Measurements from ENCODE around the gene EPHB2. TPM values are rescaled to one million over a fixed set of nuclear protein-coding genes. Genes with fewer than 3 reads are reported as not detected.
A peak's percentile ranks its signal among the peaks of the same experiment; 100 is the strongest.

EPHB2 gene
- total RNA-seq, 1 experiment from 2014 or later, result 1.4 TPM

DNA sequence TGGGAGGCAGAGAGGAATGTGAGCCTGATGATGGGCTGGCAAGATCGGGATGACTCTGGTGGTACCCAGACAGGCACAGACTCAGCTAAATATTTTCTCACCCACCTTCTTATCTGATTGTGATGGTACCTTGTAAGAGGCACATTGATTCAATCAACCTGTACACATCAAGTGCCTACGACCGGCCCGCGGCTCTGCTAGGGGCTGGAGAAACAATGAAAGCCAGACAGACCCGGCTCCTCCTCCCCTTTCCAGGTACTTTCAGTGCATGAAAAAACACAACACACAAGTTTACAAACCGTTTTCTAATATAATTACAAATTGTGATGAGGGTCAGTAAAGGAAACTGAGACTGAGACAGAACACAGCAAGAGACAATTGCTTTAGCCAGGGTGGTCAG lies 147.0 kb downstream of the EPHB2 start:
- no peak for DNase-seq (ENCODE audit: low read depth)

DNA sequence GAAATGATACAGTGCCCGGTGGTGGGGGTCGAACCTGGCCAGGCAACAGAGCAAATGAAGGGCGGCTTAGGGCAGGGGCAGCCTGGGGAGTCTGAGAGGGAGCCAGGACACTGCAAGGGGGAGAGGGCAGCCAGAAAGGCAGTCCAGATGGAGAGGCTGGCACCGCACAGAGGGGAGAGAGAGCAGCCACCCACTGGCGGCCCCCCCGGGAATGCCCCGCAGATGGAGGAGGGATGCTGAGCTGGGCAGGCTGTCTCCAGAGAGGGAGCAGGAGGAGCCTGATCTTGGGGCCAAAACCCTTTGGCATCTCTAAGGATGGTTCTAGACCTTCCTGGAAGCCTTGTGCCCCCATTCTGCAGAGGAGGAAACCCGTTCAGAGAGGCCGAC lies 149.8 kb downstream of the EPHB2 start:
- no peak for DNase-seq (ENCODE audit: low read depth)

DNA sequence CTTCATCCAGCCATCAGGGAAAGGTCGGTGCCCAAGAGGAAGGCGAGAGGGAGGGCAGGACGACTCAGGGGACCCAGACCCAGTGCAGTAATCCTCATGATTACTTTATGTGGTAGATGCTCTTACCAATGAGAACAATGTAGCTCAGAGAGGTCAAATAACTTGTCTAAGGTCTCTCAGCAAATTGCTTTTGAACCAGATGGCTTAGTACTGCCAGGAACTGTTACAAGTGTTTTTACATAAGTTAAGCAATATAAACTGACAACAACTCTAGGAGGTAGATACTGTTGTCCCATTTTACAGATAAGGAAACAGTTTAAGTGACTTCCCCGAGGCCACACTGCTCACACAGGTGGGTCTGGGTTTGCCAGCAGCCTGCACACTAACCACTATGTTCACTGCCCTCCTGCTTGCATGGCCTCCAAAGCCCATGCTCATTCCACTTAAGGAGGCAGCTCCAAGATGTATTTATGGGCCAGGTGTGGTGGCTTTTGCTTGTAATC lies 150.3 kb downstream of the EPHB2 start:
- DNase-seq (ENCODE audit: low read depth), result no peak

DNA sequence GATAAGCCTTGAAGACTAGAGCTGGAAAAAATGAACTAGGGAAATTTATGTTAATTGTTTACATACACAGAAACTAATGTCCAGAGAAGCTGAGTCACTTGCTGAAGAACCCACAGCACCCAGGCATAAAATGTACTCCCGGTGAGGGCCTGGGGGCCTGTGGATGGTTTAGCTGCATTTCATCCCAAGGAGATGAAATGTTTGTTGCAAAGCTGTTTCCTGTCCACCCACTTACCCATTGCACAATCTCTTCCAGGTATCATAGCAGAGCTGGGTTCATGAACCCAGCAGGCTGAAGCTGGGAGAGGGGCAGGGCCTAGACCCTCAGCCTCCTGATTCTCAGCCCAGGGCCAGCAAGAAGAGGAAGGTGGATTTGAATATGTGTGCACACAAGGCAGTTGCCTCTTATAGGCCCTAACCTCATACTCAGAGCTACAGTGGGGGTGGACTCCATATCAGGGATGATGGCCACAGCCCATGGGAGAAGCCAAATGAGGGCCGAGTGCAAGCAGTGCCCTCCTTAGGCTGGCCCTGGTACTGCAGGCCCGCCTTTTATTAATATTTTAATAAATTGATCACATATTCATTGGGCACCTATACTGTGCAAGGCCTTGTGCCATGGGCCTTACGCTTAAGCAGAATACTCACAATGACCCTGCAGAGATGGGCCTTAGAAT lies 151.3 kb downstream of the EPHB2 start:
- DNase-seq (ENCODE audit: low read depth), result peak; percentile 29

DNA sequence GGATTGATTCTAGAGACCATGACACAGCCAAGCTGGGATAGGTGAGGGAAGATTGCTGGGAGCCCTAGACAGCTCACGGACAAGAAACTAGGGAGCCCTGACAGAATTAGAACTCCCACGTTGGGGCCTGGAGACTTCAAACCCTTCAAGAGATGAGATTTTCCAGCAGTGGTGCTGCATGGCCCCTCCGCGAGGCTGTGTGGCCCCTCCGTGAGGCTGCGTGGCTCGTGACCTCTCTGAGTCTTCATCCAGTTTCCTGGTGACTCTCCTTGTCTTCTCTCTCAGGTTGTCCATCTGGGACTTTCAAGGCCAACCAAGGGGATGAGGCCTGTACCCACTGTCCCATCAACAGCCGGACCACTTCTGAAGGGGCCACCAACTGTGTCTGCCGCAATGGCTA lies 152.1 kb downstream of the EPHB2 start:
- no peak for DNase-seq (ENCODE audit: low read depth)

DNA sequence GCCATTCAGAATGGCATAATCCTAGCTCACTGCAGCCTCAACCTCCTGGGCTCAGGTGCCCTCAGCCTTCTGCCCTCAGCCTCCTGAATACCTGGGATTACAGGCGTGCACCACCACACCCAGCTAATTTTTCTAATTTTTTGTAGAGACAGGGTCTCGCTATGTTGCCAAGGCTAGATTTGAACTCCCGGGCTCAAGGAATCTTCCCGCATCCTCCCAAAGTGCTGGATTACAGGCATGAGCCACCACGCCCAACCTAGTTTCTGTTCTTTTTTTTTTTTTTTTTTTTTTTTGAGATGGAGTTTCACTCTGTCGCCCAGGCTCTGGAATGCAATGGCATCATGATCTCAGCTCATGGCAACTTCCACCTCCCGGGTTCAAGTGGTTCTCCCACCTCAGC lies 153.1 kb downstream of the EPHB2 start:
- DNase-seq (ENCODE audit: low read depth), result no peak

DNA sequence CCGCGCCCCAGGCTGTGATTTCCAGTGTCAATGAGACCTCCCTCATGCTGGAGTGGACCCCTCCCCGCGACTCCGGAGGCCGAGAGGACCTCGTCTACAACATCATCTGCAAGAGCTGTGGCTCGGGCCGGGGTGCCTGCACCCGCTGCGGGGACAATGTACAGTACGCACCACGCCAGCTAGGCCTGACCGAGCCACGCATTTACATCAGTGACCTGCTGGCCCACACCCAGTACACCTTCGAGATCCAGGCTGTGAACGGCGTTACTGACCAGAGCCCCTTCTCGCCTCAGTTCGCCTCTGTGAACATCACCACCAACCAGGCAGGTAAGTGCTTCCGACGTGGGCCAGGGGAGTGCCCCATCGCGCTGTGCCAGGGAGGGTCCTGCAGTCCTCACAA lies 154.2 kb downstream of the EPHB2 start:
- DNase-seq (ENCODE audit: low read depth), result no peak

DNA sequence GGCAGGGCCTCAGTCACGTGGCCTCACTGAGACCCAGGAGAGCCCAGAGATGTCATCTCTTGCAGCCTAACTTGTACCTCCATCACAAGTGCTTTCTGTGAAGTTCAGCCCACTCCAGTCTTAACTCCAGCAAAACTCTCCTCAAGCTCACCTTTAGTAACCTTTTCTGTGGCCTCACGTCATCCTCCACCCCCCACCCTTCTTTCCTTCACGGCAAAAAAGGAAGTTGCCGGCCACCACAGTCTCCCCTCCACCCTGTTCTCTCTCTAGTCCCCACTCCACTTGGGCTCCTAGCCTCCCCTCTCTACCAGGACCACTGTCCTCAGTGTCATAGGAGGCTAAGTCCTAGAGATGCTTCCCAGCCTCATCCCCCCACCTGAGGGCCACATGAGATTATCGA lies 155.1 kb downstream of the EPHB2 start:
- no peak for DNase-seq (ENCODE audit: low read depth)

DNA sequence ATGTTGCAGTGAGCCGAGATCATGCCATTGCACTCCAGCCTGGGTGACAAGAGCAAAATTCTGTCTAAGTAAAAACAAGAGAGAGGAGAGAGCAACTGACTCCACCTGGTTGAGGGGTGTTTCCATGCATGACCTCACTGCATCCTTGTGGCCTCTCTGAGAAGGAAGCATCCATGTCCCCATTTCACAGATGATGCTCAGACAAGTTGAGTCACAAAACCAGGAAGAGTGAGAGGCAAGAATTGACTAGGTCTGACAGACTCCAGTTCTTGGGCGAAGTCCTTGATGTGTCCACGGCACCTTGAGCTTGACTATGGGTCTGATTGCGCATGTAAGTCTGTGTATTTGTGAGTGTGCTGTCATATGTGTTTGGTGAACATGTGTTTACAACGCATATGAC lies 156.2 kb downstream of the EPHB2 start:
- no peak for DNase-seq (ENCODE audit: low read depth)

DNA sequence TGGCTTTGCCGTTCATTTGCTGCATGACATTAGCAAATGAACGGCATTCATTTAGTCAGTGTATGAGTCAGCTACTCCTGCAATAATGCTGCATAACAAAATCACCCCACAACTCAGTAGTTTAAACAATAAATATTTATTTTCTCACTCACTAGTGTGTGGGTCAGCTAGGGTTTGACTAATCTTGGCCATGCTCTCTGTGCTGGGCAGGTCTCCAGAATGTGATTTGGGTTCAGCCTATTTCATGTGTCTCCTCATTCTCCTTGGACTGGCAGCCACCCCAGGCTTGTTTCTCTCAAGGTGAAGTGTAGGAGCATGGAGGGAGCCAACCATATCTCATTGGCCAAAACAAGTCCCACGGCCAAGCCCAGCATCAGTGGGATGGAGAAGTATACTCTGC lies 157.7 kb downstream of the EPHB2 start:
- DNase-seq (ENCODE audit: low read depth), result no peak

DNA sequence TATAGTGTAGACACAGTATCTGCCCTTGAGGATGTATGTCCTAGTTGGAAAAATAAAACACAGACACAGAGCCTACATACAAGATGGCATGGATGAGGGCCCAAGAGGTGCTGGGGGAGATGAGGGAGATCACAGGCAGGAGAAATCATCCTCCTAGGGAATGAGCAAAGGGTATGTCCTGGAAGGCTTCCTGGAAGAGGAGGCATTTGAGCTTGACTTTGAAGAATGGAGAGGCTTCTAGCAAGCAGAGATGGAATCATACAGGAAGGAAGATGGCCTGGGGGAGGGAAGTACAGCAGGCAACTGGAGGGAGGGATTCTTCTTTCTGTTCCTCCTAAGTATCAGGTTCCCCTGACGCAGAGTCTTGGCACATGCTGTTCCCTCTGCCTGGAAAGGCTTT lies 158.7 kb downstream of the EPHB2 start:
- no peak for DNase-seq (ENCODE audit: low read depth)

DNA sequence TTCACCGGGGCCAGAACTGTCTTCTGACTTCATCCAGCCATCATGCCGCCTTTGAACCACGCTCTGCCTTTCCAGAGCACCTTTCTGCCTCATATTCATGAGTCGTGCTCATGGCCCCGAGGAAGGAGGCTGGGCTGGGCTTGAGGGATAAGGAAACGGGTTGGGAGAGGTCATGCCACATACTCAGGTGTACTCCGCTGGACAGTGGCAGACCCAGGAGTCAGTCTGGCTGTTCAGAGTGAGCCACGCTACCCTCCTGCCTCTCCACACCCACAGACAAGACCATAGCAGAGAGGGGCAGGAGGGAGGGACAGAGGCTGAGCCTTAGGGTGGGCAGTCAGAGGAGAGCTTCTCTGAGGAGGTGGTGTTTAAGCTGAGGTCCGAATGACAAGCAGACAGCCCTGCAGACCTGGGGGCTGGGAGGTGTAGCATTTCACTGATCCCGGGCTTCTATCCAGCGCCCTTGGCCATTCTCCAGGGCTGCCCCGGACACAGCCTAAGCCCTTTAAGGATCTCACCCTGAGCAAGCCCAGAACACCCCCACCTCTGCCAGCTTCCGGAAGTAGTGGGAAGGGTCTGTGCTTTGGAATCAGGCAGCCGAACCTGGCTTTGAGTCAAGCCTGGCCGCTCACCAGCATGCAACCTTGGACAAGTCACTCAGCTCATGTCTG lies 159.7 kb downstream of the EPHB2 start:
- peak; percentile 40 for DNase-seq (ENCODE audit: low read depth)

DNA sequence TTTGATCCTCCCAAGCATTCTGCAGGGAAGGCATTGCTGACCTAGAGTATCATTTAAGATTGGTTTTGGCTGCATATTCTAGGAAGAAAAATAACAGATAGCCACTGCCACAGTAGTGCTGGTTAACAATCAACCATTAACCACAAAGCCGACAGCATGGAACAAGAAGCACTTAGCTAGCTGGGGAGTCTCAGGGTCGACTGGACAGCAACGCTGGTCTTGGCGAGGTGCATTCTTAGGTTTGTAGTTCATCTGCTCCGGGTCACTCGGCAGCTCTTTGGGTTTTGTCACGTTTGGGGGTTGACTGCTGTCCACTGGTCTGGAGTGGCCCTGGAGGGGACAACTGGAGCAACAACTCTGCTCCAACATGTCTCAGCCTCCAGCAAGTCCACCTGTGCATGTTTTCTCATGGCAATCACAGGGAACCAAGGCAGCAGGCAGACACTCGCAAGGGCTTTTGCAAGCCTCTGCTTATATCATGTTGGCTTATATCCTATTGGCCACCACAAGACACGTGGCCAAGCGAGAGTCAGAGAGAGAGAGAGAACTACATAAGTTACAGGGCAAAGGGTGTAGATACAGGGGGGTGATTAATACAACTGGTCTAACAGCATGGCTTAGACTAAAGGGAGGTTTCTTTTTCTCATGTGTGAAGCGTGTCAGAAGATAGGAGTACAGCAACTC lies 162.5 kb downstream of the EPHB2 start:
- peak; percentile 20 for DNase-seq (ENCODE audit: low read depth)

DNA sequence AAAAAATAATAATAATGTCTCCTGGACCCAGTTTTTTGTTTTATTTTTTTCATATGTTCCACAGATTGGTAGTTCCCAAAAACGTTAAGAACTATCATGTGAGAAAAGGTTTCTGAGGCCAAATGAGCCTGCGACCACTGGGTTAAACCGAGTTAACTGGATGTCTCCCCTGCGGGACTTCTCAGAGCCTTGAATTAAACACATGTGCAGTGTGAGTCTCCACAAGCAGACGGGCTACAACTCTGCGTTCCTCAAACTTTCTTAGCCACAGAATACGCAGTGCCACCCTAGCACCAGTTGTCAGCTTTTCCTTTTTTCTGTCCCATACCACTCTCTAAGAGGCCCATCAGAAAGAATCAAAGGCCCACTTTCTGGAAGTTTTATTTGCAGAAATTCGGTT lies 164.1 kb downstream of the EPHB2 start:
- no peak for DNase-seq (ENCODE audit: low read depth)

DNA sequence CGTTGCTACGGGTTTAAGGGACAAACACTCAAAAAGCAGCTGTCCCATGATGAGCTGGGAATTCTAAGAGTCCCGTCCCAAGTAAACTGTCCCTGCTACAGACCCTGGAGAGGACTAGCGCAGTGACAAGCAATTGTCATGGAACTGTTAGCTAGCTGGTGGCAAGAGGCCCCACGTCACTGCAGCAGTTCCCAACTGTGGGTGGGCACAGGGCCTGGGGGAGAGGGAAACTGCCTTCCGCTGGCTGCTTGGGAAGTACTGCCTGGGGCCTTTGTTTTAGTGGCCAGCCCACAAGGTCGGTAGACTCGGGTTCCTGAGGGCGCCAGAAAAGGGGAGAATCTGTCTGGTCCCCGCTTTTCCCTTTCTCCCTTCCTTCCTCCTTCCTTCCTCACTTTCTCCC lies 164.6 kb downstream of the EPHB2 start:
- no peak for DNase-seq (ENCODE audit: low read depth)

DNA sequence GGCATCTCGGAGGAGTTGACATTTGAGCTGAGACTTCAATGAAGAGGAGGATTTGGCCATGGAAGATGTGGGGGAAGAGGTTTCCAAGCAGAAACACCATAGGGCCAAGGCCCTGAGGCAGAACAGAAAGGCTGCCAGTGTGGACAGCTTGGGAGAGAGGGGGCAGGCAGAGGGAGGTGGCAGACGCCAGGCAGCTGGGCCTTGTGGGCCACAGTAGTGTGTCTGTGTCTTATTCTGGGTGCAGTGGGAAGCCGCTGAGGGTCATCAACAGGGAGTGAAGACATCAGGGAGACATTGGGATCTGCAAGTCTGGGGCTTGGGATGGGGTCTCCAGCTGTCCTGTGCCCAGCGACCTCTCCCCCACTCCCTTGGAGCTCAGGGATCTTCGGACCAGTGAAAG lies 165.2 kb downstream of the EPHB2 start:
- no peak for DNase-seq (ENCODE audit: low read depth)

DNA sequence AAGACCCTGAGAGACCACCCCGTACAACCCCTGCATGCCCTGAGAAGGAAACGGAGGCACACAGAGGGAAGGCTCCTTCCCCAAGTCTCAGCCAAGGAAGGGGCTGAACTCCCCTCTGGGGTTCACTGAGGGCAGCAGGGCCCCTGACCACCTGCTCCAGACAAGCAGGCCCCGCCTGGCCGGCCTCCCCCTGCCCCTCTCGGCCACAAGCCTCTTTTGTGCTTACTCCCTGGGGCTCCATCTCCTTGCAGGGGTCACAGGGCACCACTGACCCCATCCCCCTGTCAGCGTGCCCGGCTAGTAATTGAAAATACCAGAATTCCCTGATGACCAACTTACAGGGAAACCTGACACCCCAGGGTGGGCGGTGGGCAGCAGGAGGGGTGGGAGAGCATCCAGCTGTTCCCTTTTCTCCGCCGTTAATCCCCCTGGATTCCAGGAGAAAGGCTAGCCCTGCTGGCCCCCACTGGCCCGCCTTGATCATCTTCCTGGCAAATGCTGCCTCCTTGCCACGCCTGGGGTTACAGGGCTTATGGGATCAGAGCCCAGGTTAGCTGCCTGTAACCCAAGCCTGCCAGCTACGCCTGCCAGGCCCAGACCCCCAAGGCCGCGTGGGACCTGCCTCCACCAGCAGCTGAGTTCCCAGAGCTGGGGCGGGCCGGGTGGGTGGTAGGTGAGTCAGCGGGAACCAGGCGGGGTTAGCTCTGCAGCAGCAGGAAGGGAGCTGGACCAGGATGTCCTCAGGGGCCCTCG lies 165.9 kb downstream of the EPHB2 start:
- DNase-seq (ENCODE audit: low read depth), result peak; percentile 77

DNA sequence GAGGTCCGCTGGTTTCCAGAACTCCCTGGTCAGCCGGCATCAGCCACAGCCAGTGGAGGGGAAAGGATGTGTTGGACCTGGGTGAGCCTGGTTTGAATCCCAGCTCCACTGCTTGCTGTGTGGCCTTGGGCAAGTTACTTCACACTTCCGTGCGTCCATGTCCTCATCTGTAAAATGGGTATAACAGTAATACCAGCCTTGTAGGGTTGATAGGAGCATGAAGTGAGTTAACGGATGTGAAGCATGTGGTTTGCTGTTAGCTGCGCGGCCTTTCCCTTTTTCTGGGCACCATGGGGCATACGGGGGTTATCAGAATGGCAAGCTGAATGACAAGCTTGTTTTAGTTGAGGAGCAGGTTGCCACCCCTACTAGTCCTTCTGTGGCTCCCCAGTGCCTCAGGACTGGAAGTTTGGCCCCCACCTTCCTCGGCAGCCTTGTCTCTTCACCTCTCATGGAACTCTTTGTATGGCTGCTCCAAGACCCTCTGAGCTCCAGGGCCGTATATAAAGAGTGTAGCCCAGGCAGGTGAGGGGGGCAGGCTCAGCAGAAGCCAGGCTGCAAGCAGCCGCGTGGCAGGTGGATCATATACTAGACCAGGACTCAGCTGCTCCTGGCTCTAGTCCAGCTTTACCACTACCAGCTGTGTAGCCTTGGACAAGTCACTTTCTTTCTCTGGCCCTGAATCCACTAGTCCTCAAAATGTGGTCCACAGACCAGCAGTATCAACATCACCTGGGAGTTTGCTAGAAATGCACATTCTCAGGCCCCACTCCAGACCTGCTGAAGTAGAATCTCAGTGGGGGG lies 166.7 kb downstream of the EPHB2 start:
- no peak for DNase-seq (ENCODE audit: low read depth)

DNA sequence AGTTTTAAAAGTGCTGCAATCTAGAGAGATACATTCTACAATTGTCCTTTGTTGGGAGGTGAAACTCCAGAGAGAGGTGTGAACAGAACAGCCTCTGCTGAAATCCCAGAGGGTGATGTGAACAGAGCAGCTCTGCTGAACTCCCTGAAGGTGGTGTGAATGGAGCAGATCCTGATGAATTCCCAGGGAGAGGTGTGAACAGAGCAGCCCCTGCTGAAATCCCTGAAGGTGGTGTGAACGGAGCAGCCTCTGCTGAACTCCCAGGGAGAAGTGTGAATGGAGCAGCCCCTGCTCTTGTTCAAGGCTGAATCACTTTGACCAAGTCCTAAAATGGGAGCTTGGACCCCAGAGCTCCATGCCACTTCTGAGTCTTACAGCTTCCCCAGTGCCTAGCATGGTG lies 167.3 kb downstream of the EPHB2 start:
- no peak for DNase-seq (ENCODE audit: low read depth)

DNA sequence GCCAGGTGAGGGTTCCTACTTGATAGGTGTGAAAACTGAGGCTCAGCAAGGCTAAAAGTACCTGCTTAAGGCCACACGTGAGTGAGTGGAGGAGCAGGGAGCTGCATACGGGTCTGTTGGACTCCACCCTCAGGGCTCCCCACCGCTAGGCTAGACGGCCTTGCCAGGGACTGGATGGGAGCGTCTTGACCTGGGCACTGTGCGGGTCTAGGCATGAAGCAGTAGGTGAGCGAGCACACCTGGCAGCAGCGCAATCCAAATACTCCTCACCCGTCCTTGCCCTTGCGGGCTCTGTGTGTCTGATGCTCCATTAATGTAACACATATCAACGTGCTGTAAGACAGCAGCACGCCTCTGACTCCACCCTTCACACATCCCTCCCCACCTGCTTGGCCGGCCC lies 168.0 kb downstream of the EPHB2 start:
- DNase-seq (ENCODE audit: low read depth), result no peak

DNA sequence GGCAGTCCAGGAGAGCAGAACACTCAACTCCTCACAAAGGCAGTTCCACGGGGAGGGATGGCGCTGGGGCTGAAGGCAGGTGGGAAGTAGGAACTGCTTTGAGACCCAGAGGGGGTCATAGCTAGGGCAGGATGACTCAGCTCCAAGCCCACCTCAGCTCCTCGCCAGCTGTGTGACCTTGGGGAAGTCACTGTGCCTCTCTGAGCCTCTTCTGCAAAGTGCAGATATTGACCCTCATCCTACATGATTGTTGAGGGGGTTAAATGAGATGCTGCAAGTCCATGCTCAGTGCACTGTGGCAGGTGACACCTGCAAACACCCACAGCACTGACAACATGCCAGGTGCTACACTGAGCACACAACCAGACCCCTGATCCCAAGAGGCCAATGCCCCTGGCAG lies 168.8 kb downstream of the EPHB2 start:
- DNase-seq (ENCODE audit: low read depth), result no peak

Data from RPMI7951 (cell line).